Measurements from ENCODE around the gene IBSP.

IBSP gene

DNA sequence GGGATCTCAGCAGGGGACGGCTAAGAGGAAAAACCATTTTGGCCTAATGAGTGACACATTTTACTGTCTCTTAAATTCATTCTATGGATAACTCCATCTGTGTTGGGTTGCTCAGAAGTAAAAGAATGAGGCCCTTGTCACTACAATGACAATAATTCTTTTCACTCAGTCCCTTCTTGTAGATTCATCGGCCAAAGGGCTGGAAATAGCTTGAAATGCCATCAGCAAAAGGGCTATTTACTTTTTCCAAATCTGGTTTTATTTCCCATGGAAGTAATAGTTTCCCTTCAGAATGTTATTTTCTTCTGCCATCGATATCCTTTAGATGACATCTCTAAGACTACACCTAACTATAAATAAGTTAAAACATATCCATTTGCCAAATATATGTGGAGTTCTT, 40.8 kb downstream of the IBSP start:
- H3K27me3 ChIP-seq (ENCODE audit: control insufficient read depth, insufficient read depth, low read length), result no peaks in the 10 kb centered on the region
- no peak overlapping the region for H3K4me3 ChIP-seq (ENCODE audit: low read depth, low read length)
- H3K4me2 ChIP-seq (ENCODE audit: low read length), result no peak overlapping the region
- no peak overlapping the region for H2AFZ ChIP-seq
- no peaks in the 10 kb centered on the region for H3K9me3 ChIP-seq (ENCODE audit: control insufficient read depth, low read length)
- TF ChIP-seq CTCF (IDR thresholded peaks at IDR 0.05), result no peak
- no peak overlapping the region for H3K27ac ChIP-seq
- no peaks in the 10 kb centered on the region for H3K4me1 ChIP-seq
- H3K36me3 ChIP-seq (ENCODE audit: control insufficient read depth, insufficient read depth, low read length), result no peaks in the 10 kb centered on the region
- no peaks in the 10 kb centered on the region for H3K79me2 ChIP-seq
- H3K9ac ChIP-seq, result no peak overlapping the region

GRCh38 chr4:87843936-87844335, 44.6 kb downstream of the IBSP start:
- Histone ChIP-seq H3K9ac (no peak overlapping the region), H3K9me3 (ENCODE audit: control insufficient read depth, low read length) (no peaks in the 10 kb centered on the region), H3K4me3 (ENCODE audit: low read depth, low read length) (no peak overlapping the region), H3K4me1 (no peaks in the 10 kb centered on the region), H3K79me2 (no peaks in the 10 kb centered on the region), H2AFZ (no peak overlapping the region), H3K27ac (no peak overlapping the region), H3K27me3 (ENCODE audit: control insufficient read depth, insufficient read depth, low read length) (no peaks in the 10 kb centered on the region), H3K36me3 (ENCODE audit: control insufficient read depth, insufficient read depth, low read length) (no peaks in the 10 kb centered on the region), H3K4me2 (ENCODE audit: low read length) (no peak overlapping the region)
- TF ChIP-seq CTCF (IDR thresholded peaks at IDR 0.05), result no peak

- no peak overlapping the region for H3K4me3 ChIP-seq (ENCODE audit: low read depth, low read length)
- no peaks in the 10 kb centered on the region for H3K27me3 ChIP-seq (ENCODE audit: control insufficient read depth, insufficient read depth, low read length)
- H3K4me2 ChIP-seq (ENCODE audit: low read length), result no peak overlapping the region
- H2AFZ ChIP-seq, result no peak overlapping the region
- no peaks in the 10 kb centered on the region for H3K4me1 ChIP-seq
- no peaks in the 10 kb centered on the region for H3K9me3 ChIP-seq (ENCODE audit: control insufficient read depth, low read length)
- TF ChIP-seq CTCF (IDR thresholded peaks at IDR 0.05), result no peak
- no peak overlapping the region for H3K9ac ChIP-seq
- H3K79me2 ChIP-seq, result no peaks in the 10 kb centered on the region
- no peaks in the 10 kb centered on the region for H3K36me3 ChIP-seq (ENCODE audit: control insufficient read depth, insufficient read depth, low read length)
- no peak overlapping the region for H3K27ac ChIP-seq
Observed at GRCh38 chr4:87844452-87844851, 45.1 kb downstream of the IBSP start.

- H3K36me3 ChIP-seq (ENCODE audit: control insufficient read depth, insufficient read depth, low read length), result no peaks in the 10 kb centered on the region
- no peak overlapping the region for H3K27ac ChIP-seq
- no peak overlapping the region for H2AFZ ChIP-seq
- no peak for TF ChIP-seq CTCF (IDR thresholded peaks at IDR 0.05)
- no peaks in the 10 kb centered on the region for H3K9me3 ChIP-seq (ENCODE audit: control insufficient read depth, low read length)
- no peaks in the 10 kb centered on the region for H3K27me3 ChIP-seq (ENCODE audit: control insufficient read depth, insufficient read depth, low read length)
- H3K79me2 ChIP-seq, result no peaks in the 10 kb centered on the region
- H3K9ac ChIP-seq, result no peak overlapping the region
- H3K4me1 ChIP-seq, result no peaks in the 10 kb centered on the region
- no peak overlapping the region for H3K4me3 ChIP-seq (ENCODE audit: low read depth, low read length)
- no peak overlapping the region for H3K4me2 ChIP-seq (ENCODE audit: low read length)
Observed at GRCh38 chr4:87846226-87846625, 46.9 kb downstream of the IBSP start.

GRCh38 chr4:87848622-87849351, 49.4 kb downstream of the IBSP start:
- H2AFZ ChIP-seq, result peak overlapping the region; percentile 48
- H3K4me1 ChIP-seq, result no peaks in the 10 kb centered on the region
- H3K9me3 ChIP-seq (ENCODE audit: control insufficient read depth, low read length), result no peaks in the 10 kb centered on the region
- no peak overlapping the region for H3K27ac ChIP-seq
- TF ChIP-seq CTCF (IDR thresholded peaks at IDR 0.05), result peak; percentile 21
- H3K79me2 ChIP-seq, result no peaks in the 10 kb centered on the region
- no peak overlapping the region for H3K4me3 ChIP-seq (ENCODE audit: low read depth, low read length)
- H3K4me2 ChIP-seq (ENCODE audit: low read length), result peak overlapping the region; percentile 40
- no peaks in the 10 kb centered on the region for H3K36me3 ChIP-seq (ENCODE audit: control insufficient read depth, insufficient read depth, low read length)
- H3K9ac ChIP-seq, result no peak overlapping the region
- no peaks in the 10 kb centered on the region for H3K27me3 ChIP-seq (ENCODE audit: control insufficient read depth, insufficient read depth, low read length)
